Skeletal muscle satellite cell (primary cell): Measurements from ENCODE around the gene CCR3.

Experiments
- H3K27me3 ChIP-seq: 2 replicates; pipeline ENCODE4 v1.7.0; 2013; ENCODE audit warnings: low read length; ENCODE audit not compliant: control insufficient read depth, insufficient read depth
- H3K36me3 ChIP-seq: 2 replicates; pipeline ENCODE4 v1.7.0; 2013; ENCODE audit warnings: mild to moderate bottlenecking, control low read depth, low read length; ENCODE audit not compliant: insufficient read depth
- H3K4me1 ChIP-seq: 2 replicates; pipeline ENCODE4 v1.7.0; 2013; ENCODE audit warnings: low read length; ENCODE audit not compliant: control insufficient read depth, insufficient read depth
- H3K4me2 ChIP-seq: 2 replicates; pipeline ENCODE4 v1.7.0; 2013; ENCODE audit warnings: mild to moderate bottlenecking, low read length
- H3K4me3 ChIP-seq: 2 replicates; pipeline ENCODE4 v1.7.0; 2013; ENCODE audit warnings: low read length
- H3K9ac ChIP-seq: 2 replicates; pipeline ENCODE4 v1.7.0; 2013; ENCODE audit warnings: mild to moderate bottlenecking, low read depth, low read length, moderate library complexity
- H3K9me3 ChIP-seq: replicated peaks from 2 replicates; pipeline ENCODE4 v1.7.0; 2013; ENCODE audit warnings: mild to moderate bottlenecking, control low read depth, low read length

Gene CCR3

DNA sequence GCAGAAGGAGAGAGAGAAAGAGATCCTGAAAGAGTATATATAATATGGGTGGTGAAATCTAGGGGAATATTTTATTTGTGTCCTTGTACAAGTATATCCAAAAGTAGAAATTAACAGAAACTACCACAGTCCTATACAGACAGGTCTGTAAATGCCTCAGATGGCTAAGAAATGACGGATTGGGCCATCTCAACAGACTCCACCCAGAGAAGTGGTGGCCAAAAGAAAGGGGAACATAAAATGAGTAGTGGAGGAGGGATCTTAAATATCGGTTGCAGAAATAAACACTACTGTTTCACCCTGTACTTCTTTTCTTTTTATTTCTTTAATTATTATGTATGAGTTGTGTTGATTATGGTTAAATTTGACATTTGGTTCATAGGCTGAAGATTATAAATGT is 47.7 kb downstream of the CCR3 start:
- no peak overlapping the region for H3K4me2 ChIP-seq
- no peak overlapping the region for H3K9ac ChIP-seq
- no peaks in the 10 kb centered on the region for H3K36me3 ChIP-seq
- no peaks in the 10 kb centered on the region for H3K9me3 ChIP-seq
- no peak overlapping the region for H3K4me3 ChIP-seq
- H3K4me1 ChIP-seq = no peaks in the 10 kb centered on the region
- peaks cover 25% of the 10 kb centered on the region for H3K27me3 ChIP-seq

DNA sequence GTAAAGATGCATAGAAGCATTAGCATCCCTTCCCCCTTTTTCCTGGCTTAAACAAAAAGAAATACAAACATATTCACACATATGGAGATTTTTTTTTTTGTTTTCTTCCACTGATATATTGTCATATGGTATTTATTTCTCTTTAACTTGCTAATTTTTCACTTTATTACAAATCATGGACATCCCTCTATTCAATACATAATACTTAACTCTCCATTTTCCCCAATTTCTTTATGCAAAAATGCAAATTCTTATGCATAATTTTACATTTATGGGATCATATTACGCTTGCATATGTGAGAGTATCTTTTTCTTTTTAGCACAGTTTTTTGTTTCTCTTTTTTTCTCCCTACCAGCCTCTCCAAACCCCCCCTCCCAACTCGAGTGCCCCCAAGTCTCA is 48.8 kb downstream of the CCR3 start:
- Histone ChIP-seq H3K9ac (no peak overlapping the region), H3K4me3 (no peak overlapping the region), H3K4me2 (no peak overlapping the region), H3K9me3 (no peaks in the 10 kb centered on the region), H3K27me3 (peaks cover 24% of the 10 kb centered on the region), H3K36me3 (no peaks in the 10 kb centered on the region), H3K4me1 (no peaks in the 10 kb centered on the region)

DNA sequence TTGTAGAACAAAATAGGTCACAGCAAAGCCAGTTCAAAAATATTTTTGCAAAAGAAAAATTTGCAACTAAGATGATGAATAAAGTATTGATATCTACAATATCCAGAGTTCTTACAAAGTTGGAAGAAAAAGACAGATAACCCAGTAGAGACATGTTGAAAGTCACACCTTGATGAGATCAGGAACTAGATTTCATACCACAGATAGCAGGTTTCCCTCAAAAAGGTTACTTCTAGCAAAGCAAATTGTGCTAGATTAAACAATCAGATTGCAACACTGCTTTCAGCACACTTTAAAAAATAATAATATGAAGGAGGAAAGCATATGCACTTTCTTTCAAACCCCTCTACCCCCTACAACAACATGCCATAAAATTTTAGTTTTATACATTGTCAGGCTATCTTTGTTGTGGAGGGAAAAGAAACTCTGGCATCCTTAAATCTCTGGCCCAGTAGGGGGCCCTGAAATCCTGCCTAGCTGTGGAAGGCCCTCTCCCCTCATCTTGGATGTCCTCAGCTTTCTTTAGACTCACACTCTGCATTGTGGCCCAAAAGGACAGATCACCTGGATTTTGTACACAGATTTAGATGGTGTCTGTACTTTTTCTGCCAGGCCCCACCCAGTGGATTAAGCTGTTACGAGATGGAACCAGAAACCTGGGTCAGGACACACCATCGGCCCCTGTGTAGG is 50.9 kb downstream of the CCR3 start:
- no peak overlapping the region for H3K4me2 ChIP-seq
- H3K36me3 ChIP-seq = no peaks in the 10 kb centered on the region
- no peak overlapping the region for H3K9ac ChIP-seq
- no peak overlapping the region for H3K4me3 ChIP-seq
- H3K9me3 ChIP-seq = no peaks in the 10 kb centered on the region
- peaks cover 21% of the 10 kb centered on the region for H3K27me3 ChIP-seq
- H3K4me1 ChIP-seq = no peaks in the 10 kb centered on the region

DNA sequence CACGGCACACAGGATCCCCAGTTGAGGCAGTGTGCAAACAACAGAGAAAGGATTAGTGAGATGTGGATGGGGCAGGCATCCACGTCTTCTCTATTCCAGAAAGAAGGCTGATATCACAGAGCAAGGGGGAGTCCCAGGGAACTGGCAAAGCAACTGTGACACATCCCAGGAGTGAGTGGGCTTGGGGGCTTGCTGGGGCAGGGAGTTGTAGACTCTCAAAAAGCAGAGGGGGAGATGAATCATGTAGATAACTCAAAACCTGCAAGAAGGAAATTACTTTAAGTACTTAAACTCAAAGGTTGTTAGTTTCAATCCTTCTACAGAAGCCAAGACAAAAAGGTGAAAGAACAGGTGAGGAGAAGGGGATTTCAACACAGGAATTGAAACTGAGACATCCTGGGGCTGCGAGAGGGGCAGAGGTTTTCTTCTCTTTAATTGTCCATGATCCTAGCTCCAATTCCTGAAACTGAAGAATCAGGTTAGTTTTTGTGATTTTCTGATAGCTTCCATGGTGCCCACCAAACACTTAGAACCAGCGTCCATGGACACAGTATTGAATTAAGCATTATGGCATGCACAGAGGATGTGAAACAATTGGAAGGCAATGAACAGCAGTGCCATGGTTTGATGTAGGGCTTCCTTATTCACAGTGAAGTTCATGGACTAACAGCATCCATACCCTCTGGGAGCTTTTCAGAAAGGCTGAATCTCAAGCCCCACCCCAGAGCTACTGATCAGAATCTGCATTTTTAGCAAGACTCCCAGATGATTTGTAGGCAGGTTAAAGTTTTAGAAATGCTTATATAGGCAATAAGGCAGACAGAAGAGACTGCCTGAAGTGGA is 52.0 kb downstream of the CCR3 start:
- H3K4me1 ChIP-seq = no peaks in the 10 kb centered on the region
- H3K9ac ChIP-seq = no peak overlapping the region
- H3K4me2 ChIP-seq = no peak overlapping the region
- peaks cover 21% of the 10 kb centered on the region for H3K27me3 ChIP-seq
- H3K9me3 ChIP-seq = no peaks in the 10 kb centered on the region
- no peaks in the 10 kb centered on the region for H3K36me3 ChIP-seq
- no peak overlapping the region for H3K4me3 ChIP-seq

DNA sequence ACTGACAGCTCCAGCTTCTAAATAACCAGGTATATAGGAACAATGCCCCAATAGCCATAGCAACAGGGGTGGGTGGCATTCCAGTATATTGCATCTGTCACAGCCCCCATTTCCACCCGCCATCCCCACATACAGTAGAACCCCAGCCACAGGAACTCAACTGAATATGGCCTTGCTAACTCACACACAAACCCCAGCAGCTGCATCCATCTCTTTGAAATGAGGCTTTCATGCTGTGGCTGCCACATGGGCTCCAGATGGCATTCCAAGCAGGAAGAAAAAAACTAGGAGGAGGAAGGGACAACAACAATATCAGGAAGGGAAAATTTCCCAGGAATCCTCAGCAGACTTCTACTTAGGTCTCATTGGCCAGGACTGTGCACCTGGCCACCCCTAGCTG is 54.6 kb downstream of the CCR3 start:
- no peaks in the 10 kb centered on the region for H3K9me3 ChIP-seq
- H3K36me3 ChIP-seq = no peaks in the 10 kb centered on the region
- H3K4me1 ChIP-seq = no peaks in the 10 kb centered on the region
- H3K9ac ChIP-seq = no peak overlapping the region
- peaks cover 28% of the 10 kb centered on the region for H3K27me3 ChIP-seq
- H3K4me3 ChIP-seq = no peak overlapping the region
- no peak overlapping the region for H3K4me2 ChIP-seq

DNA sequence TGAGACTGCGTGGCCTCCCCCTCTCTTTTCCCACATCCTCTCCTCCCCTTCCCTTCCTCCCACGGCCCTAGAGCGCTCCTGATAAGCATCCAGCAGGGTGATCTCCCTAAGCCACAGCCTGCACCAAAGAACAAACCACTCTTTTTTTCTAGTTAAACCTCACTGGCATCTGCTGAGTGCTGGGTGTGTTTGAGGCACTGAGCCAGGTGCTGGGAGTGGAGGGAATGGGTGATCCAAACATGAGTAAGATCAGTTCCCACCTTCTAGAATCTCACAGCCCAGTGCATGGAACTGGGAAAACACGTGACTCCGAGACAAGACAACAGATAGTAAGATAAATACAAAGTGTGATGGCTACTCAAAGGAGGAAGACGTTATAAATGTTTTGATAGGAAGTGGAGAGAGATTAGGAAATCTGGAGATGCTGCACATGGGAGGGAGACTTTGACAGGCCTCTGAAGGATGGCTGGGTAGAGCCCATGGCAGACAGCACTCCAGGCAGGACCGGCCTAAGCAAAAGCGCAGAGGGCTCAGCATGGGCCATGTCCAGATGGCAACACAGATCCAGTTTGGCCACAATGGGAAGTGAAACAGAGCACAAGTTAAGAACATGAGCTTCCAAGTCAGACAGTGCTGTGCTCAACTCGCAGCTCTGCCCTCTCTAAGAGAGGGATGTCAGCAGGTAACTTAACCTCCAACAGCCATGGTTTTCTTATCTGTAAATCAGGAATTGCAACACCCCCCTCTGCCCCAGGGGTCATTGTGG is 55.6 kb downstream of the CCR3 start:
- H3K27me3 ChIP-seq = peaks cover 28% of the 10 kb centered on the region
- no peaks in the 10 kb centered on the region for H3K36me3 ChIP-seq
- no peak overlapping the region for H3K4me3 ChIP-seq
- no peak overlapping the region for H3K4me2 ChIP-seq
- no peaks in the 10 kb centered on the region for H3K9me3 ChIP-seq
- H3K9ac ChIP-seq = no peak overlapping the region
- no peaks in the 10 kb centered on the region for H3K4me1 ChIP-seq

DNA sequence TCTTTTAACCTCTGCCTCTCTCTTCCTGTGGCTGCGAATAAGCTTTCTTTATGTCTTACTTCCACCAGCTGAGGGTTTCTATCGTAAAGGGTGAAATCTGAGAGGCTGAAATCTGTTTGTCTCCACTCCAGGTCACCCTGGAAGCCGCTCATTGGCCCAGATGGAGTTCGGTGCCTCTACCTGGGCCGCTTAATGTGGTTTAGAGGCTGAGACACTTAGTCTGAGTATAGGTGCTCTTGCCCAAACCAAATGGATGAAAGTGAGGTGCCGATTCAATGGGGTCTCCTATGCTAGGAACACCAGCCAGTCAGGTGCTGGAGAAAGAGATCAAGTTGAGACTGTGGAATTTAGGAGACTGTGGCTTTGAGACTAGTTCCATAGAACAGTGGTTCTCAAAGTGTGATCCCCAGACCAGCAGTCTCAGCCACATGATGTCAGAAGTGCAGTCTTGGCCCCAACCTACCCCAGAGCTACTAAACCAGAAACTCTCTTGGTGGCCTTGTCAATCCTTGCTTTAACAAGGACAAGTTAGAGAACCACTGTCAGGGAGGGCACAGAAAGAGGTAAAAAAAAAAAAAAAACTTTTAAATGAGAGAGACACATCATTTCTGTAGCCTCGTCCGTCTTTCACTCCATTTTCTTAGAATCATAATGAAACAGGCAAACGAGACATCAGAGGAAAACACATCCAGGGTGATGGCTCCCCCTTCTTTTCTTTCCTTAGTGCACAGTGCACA is 56.8 kb downstream of the CCR3 start:
- no peak overlapping the region for H3K4me2 ChIP-seq
- no peaks in the 10 kb centered on the region for H3K9me3 ChIP-seq
- peaks cover 21% of the 10 kb centered on the region for H3K27me3 ChIP-seq
- H3K4me1 ChIP-seq = no peaks in the 10 kb centered on the region
- H3K4me3 ChIP-seq = no peak overlapping the region
- H3K36me3 ChIP-seq = no peaks in the 10 kb centered on the region
- no peak overlapping the region for H3K9ac ChIP-seq

DNA sequence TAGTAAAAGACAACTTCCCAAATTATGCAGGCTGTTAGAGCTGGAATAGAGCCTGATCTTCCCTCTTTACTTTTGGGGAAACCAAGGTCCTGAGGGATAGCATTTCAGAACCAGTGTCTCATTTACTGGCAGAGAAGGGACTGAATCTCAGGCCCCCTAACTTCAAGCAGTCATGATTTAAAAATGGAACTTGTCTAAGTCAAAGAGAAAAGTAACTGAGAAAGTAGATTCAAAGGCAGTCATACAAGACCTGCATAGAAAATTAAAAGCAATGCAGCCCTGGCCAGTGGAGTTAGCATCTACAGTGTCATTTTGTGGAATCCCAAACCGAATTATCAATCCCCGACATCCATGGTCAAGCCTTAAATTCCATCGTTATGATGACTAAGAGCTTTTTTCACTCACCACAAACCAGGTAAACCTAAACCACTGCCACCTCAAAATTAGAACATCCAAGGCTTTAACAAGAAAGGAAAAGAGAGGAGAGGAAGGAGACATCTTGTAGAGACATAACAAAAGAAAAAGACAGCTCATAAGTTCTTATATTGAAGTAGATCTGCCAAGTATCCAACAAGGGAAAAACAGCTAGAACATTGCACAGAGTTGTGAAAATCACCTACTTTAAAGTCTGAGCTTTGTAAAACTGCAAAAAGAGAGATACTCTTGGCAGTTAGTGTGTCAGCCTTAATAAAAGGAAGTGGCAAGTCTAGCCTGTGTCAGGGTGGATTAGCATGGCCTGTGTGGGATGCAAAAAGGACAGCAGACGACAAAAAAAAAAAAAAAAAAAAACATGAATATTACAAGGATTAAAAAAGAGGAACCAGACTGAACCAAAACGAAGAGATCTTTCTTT is 57.6 kb downstream of the CCR3 start:
- Histone ChIP-seq H3K36me3 (no peaks in the 10 kb centered on the region), H3K4me1 (no peaks in the 10 kb centered on the region), H3K9me3 (no peaks in the 10 kb centered on the region), H3K27me3 (peaks cover 20% of the 10 kb centered on the region), H3K4me3 (no peak overlapping the region), H3K9ac (no peak overlapping the region), H3K4me2 (no peak overlapping the region)

DNA sequence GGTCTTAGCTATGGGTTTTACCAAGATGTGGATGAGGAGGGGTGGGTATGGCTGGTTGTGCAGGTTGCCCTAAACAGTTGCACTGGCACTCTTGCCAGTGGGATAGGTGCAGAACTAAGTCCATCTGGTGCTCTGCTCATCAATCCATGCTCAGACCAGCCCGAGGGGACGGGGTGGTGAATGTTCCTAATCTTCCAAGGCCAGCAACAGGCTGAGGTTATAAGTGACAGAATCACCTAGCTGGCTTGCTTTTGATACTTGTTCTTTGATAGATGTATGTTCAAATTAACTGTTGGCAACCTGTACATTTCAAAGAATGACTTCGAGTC is 58.2 kb downstream of the CCR3 start:
- Histone ChIP-seq H3K4me1 (no peaks in the 10 kb centered on the region), H3K9me3 (no peaks in the 10 kb centered on the region), H3K27me3 (peaks cover 23% of the 10 kb centered on the region), H3K36me3 (no peaks in the 10 kb centered on the region), H3K9ac (no peak overlapping the region), H3K4me2 (no peak overlapping the region), H3K4me3 (no peak overlapping the region)

DNA sequence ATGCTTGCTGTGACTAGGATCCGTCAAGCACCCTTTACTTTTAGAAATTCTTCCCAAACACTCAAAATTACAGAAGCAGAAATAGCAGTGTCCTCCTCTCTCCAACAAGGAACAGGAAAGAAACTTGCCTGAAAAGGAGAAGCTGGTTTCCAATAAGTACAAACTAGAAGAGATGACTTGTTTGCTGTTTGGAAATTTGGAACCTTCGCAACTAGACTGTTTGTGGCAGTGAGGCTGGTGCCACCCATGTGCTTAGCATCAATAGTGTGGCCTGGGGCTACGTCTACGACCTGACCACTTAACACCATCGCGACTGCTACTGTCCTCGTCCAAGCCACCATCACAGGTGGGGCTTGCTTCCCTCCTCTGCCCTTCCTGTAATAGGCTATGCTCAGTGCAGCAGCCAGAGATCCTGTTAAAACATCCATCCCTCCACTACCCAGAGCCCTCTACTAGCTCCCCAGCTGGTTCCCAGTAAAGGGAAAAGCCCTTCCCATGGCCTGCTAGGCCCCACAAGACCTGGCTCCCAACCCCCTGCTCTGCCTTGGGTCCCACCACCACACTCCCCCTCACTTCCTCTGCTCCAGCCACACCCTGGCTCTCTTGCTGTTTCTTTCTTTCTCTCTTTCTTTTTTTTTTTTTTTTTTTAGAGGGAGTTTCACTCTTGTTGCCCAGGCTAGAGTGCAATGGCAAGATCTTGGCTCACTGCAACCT is 59.0 kb downstream of the CCR3 start:
- H3K4me1 ChIP-seq = no peaks in the 10 kb centered on the region
- no peak overlapping the region for H3K9ac ChIP-seq
- no peaks in the 10 kb centered on the region for H3K36me3 ChIP-seq
- H3K9me3 ChIP-seq = no peaks in the 10 kb centered on the region
- H3K4me2 ChIP-seq = no peak overlapping the region
- H3K27me3 ChIP-seq = peaks cover 23% of the 10 kb centered on the region
- H3K4me3 ChIP-seq = no peak overlapping the region
